Measurements from ENCODE around the gene RND2. TPM values are rescaled to one million over a fixed set of nuclear protein-coding genes. Genes with fewer than 3 reads are reported as not detected.

Gene RND2
- total and polyA plus RNA-seq, 9 of the 15 experiments (the other 6 are each of a cell fraction or from before 2014, with no cell fraction given) = 0.15 to 1.9 (median 0.98) TPM

DNA sequence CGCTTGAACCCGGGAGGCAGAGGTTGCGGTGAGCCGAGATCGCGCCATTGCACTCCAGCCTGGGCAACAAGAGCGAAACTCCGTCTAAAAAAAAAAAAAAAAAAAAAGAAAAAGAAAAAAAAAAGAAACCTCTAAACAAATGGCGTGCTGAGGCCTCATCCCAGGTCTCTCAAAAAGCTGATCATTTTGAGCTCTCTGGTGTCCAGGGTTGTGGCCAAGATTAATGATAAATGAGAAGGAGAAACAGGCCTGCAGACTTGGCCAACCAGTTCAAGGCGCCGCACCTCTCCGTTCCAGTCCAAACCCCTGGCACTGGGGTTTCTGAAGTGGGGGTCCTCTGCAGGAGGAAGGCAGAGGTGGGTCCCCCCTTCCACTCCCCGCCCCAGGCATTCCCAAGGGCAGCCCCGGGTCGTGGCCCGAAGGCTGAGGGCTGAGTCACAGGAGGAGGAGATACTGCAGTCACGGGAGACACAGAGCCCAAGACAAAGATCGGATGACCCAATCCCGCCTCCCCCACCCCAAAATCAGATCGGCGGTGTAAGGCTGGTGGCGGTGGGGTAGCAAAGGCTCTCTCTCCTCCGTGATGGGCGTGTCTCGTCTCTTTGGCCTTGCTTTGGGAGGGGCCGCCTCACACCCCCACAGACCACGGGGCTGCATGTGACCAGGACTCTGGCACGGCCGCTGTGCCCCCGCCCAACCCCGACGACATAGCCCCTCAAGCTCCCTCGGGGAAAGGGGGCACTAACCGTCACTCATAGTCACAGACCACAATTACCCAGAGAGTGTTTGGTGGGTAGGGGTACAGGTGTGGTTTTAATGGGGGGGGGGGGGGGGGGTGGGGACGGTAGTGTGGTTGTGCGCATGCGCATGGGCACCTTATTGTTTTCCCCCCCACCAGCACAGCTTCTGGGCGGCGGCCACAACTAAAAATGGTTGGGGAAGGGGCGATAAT is 4.0 kb upstream of the RND2 start (continued):
- TF ChIP-seq, protein P1, sequence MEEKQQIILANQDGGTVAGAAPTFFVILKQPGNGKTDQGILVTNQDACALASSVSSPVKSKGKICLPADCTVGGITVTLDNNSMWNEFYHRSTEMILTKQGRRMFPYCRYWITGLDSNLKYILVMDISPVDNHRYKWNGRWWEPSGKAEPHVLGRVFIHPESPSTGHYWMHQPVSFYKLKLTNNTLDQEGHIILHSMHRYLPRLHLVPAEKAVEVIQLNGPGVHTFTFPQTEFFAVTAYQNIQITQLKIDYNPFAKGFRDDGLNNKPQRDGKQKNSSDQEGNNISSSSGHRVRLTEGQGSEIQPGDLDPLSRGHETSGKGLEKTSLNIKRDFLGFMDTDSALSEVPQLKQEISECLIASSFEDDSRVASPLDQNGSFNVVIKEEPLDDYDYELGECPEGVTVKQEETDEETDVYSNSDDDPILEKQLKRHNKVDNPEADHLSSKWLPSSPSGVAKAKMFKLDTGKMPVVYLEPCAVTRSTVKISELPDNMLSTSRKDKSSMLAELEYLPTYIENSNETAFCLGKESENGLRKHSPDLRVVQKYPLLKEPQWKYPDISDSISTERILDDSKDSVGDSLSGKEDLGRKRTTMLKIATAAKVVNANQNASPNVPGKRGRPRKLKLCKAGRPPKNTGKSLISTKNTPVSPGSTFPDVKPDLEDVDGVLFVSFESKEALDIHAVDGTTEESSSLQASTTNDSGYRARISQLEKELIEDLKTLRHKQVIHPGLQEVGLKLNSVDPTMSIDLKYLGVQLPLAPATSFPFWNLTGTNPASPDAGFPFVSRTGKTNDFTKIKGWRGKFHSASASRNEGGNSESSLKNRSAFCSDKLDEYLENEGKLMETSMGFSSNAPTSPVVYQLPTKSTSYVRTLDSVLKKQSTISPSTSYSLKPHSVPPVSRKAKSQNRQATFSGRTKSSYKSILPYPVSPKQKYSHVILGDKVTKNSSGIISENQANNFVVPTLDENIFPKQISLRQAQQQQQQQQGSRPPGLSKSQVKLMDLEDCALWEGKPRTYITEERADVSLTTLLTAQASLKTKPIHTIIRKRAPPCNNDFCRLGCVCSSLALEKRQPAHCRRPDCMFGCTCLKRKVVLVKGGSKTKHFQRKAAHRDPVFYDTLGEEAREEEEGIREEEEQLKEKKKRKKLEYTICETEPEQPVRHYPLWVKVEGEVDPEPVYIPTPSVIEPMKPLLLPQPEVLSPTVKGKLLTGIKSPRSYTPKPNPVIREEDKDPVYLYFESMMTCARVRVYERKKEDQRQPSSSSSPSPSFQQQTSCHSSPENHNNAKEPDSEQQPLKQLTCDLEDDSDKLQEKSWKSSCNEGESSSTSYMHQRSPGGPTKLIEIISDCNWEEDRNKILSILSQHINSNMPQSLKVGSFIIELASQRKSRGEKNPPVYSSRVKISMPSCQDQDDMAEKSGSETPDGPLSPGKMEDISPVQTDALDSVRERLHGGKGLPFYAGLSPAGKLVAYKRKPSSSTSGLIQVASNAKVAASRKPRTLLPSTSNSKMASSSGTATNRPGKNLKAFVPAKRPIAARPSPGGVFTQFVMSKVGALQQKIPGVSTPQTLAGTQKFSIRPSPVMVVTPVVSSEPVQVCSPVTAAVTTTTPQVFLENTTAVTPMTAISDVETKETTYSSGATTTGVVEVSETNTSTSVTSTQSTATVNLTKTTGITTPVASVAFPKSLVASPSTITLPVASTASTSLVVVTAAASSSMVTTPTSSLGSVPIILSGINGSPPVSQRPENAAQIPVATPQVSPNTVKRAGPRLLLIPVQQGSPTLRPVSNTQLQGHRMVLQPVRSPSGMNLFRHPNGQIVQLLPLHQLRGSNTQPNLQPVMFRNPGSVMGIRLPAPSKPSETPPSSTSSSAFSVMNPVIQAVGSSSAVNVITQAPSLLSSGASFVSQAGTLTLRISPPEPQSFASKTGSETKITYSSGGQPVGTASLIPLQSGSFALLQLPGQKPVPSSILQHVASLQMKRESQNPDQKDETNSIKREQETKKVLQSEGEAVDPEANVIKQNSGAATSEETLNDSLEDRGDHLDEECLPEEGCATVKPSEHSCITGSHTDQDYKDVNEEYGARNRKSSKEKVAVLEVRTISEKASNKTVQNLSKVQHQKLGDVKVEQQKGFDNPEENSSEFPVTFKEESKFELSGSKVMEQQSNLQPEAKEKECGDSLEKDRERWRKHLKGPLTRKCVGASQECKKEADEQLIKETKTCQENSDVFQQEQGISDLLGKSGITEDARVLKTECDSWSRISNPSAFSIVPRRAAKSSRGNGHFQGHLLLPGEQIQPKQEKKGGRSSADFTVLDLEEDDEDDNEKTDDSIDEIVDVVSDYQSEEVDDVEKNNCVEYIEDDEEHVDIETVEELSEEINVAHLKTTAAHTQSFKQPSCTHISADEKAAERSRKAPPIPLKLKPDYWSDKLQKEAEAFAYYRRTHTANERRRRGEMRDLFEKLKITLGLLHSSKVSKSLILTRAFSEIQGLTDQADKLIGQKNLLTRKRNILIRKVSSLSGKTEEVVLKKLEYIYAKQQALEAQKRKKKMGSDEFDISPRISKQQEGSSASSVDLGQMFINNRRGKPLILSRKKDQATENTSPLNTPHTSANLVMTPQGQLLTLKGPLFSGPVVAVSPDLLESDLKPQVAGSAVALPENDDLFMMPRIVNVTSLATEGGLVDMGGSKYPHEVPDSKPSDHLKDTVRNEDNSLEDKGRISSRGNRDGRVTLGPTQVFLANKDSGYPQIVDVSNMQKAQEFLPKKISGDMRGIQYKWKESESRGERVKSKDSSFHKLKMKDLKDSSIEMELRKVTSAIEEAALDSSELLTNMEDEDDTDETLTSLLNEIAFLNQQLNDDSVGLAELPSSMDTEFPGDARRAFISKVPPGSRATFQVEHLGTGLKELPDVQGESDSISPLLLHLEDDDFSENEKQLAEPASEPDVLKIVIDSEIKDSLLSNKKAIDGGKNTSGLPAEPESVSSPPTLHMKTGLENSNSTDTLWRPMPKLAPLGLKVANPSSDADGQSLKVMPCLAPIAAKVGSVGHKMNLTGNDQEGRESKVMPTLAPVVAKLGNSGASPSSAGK (IDR thresholded peaks at IDR 0.05) = peak; percentile 83
- TF ChIP-seq, protein P2, sequence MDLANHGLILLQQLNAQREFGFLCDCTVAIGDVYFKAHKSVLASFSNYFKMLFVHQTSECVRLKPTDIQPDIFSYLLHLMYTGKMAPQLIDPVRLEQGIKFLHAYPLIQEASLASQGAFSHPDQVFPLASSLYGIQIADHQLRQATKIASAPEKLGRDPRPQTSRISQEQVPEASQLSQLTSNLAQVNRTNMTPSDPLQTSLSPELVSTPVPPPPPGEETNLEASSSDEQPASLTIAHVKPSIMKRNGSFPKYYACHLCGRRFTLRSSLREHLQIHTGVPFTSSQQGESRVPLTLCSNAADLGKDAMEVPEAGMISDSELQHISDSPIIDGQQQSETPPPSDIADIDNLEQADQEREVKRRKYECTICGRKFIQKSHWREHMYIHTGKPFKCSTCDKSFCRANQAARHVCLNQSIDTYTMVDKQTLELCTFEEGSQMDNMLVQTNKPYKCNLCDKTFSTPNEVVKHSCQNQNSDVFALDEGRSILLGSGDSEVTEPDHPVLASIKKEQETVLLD (IDR thresholded peaks at IDR 0.05) = peak; percentile 52; the same call in 1 of the 2 replicates
- TF ChIP-seq NFE2L1 (tag; IDR thresholded peaks at IDR 0.05; ENCODE audit: borderline replicate concordance, low read depth) = no peak
- TF ChIP-seq, protein P3, sequence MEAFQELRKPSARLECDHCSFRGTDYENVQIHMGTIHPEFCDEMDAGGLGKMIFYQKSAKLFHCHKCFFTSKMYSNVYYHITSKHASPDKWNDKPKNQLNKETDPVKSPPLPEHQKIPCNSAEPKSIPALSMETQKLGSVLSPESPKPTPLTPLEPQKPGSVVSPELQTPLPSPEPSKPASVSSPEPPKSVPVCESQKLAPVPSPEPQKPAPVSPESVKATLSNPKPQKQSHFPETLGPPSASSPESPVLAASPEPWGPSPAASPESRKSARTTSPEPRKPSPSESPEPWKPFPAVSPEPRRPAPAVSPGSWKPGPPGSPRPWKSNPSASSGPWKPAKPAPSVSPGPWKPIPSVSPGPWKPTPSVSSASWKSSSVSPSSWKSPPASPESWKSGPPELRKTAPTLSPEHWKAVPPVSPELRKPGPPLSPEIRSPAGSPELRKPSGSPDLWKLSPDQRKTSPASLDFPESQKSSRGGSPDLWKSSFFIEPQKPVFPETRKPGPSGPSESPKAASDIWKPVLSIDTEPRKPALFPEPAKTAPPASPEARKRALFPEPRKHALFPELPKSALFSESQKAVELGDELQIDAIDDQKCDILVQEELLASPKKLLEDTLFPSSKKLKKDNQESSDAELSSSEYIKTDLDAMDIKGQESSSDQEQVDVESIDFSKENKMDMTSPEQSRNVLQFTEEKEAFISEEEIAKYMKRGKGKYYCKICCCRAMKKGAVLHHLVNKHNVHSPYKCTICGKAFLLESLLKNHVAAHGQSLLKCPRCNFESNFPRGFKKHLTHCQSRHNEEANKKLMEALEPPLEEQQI (IDR thresholded peaks at IDR 0.05) = no peak
- no peak for TF ChIP-seq CHD2 (IDR thresholded peaks at IDR 0.05; ENCODE audit: low read depth, low read length)
- no peak for TF ChIP-seq ZNF699 (CRISPR knock-in tag; IDR thresholded peaks at IDR 0.05; ENCODE audit: insufficient replicate concordance)
- TF ChIP-seq GABPA (tag; conservative IDR thresholded peaks at IDR 0.05; ENCODE audit: low read depth) = no peak
- TF ChIP-seq ZNF668 (CRISPR knock-in tag; IDR thresholded peaks at IDR 0.05) = no peak
- TF ChIP-seq CREB1 (IDR thresholded peaks at IDR 0.05) = no peak; the same call in 1 of the 2 replicates
- no peak for TF ChIP-seq CREB1 (CRISPR knock-in tag; IDR thresholded peaks at IDR 0.05)
- peak; percentile 93 for TF ChIP-seq SMARCE1 (IDR thresholded peaks at IDR 0.05)
- no peak for TF ChIP-seq COPS2 (conservative IDR thresholded peaks at IDR 0.05)

Data from K562 (cell line).